Keratinocyte (primary cell): ENCODE results near the gene EPB41L2. TPM values are rescaled to one million over a fixed set of nuclear protein-coding genes. Genes with fewer than 3 reads are reported as not detected.

ENCODE experiments used
- DNase-seq: peaks from one replicate; pipeline ENCODE4 v3.0.0-alpha.2; 2011; ENCODE audit warnings: low read depth, missing footprints, low spot score
- FAIRE-seq: peaks from 2 replicates; lab custom pipeline; 2011; peaks lifted over from hg19 to GRCh38; lab: Jason Lieb, UNC
- H2AFZ ChIP-seq: 2 replicates; pipeline ENCODE4 v1.6.0; 2012; ENCODE audit warnings: low read length, control low read depth, inconsistent platforms; ENCODE audit not compliant: control insufficient read depth
- H3K27ac ChIP-seq: 2 replicates; pipeline ENCODE4 v1.5.1; 2011; ENCODE audit warnings: low read length; ENCODE audit not compliant: control insufficient read depth, insufficient read depth
- H3K27me3 ChIP-seq: 3 replicates; pipeline ENCODE4 v1.6.0; 2011; ENCODE audit warnings: low read length; ENCODE audit not compliant: control insufficient read depth, insufficient read depth; ENCODE audit errors: extremely low read depth
- H3K36me3 ChIP-seq, 2 experiments: 2 replicates in 1 of 2; 3 replicates in 1 of 2; pipeline ENCODE4 v1.5.1; 2011; ENCODE audit warnings: low read length in 2 of 2, mild to moderate bottlenecking in 1 of 2; ENCODE audit not compliant: control insufficient read depth in 2 of 2, insufficient read depth in 2 of 2; ENCODE audit errors: extremely low read depth in 1 of 2
- H3K4me1 ChIP-seq: 3 replicates; pipeline ENCODE4 v1.5.1; 2011; ENCODE audit warnings: low read length; ENCODE audit not compliant: control insufficient read depth, insufficient read depth; ENCODE audit errors: extremely low read depth
- H3K4me2 ChIP-seq: 3 replicates; pipeline ENCODE4 v1.6.0; 2011; ENCODE audit warnings: low read depth, low read length; ENCODE audit not compliant: control insufficient read depth, insufficient read depth; ENCODE audit errors: extremely low read depth
- H3K4me3 ChIP-seq, 3 experiments: fragments of 200-600 bp in 1 of 3; sonication (generic) in 1 of 3; 2 replicates in 2 of 3; 3 replicates in 1 of 3; pipeline ENCODE4 v1.5.1; 2011 to 2016; ENCODE audit warnings: low read length in 3 of 3, mild to moderate bottlenecking in 3 of 3, control low read depth in 2 of 3, inconsistent platforms in 1 of 3, low read depth in 1 of 3, mixed read lengths in 1 of 3, mixed run types in 1 of 3, moderate library complexity in 1 of 3; ENCODE audit not compliant: control insufficient read depth in 2 of 3, insufficient read depth in 2 of 3; ENCODE audit errors: extremely low read depth in 1 of 3
- H3K79me2 ChIP-seq: 2 replicates; pipeline ENCODE4 v1.6.0; 2012; ENCODE audit warnings: low read length; ENCODE audit not compliant: control insufficient read depth, insufficient read depth
- H3K9ac ChIP-seq: 3 replicates; pipeline ENCODE4 v1.6.0; 2011; ENCODE audit warnings: low read length; ENCODE audit not compliant: control insufficient read depth, insufficient read depth; ENCODE audit errors: extremely low read depth
- H3K9me1 ChIP-seq: 3 replicates; pipeline ENCODE4 v1.6.0; 2011; ENCODE audit warnings: low read length; ENCODE audit not compliant: control insufficient read depth, insufficient read depth; ENCODE audit errors: extremely low read depth
- H3K9me3 ChIP-seq: 2 replicates; pipeline ENCODE4 v1.5.1; 2012; ENCODE audit warnings: low read depth, low read length; ENCODE audit not compliant: control insufficient read depth
- H4K20me1 ChIP-seq: 3 replicates; pipeline ENCODE4 v1.6.0; 2011; ENCODE audit warnings: low read length; ENCODE audit not compliant: control insufficient read depth, insufficient read depth; ENCODE audit errors: extremely low read depth
- CTCF ChIP-seq, 3 experiments: IDR thresholded peaks in 1 of 3; conservative IDR thresholded peaks in 1 of 3; optimal IDR thresholded peaks in 1 of 3; 2 replicates in 2 of 3; 3 replicates in 1 of 3; pipeline versions ENCODE3 to v1.5.1; 2011; ENCODE audit warnings: low read length in 3 of 3, mild to moderate bottlenecking in 3 of 3, moderate library complexity in 2 of 3, control low read depth in 1 of 3, inconsistent platforms in 1 of 3; ENCODE audit not compliant: insufficient read depth in 2 of 3; ENCODE audit errors: extremely low read depth in 1 of 3
- EZH2 ChIP-seq: IDR thresholded peaks from one replicate; pipeline ENCODE4 v1.6.1; 2012; ENCODE audit warnings: inconsistent platforms, mild to moderate bottlenecking, low read length, moderate library complexity
- dilution Hi-C: fragments of 300-500 bp; cut with MboI; formaldehyde crosslinking; loops from one replicate; pipeline ENCODE4 v1.7.0; 2020; ENCODE audit warnings: low sequenced_read_pairs; ENCODE audit not compliant: extremely low pct_ligation_motif_present
- polyA plus RNA-seq, 5 experiments: library from polyadenylated mRNA; depleted of rRNA in 3 of 5; stranded (reverse) in 3 of 5; stranded (forward) in 1 of 5; unstranded in 1 of 5; fragments of >200 nt; gene quantifications; 1 replicate in 1 of 5; 2 replicates in 3 of 5; 3 replicates in 1 of 5; pipeline versions ENCODE4 v1.2.1 to v1.2.3, GENCODE V29; 2011 to 2012; ENCODE audit warnings: missing spikeins in 2 of 5, low read depth in 1 of 5, low replicate concordance in 1 of 5

Gene EPB41L2
- polyA plus RNA-seq, 1 donor (not counting 4 experiments of a cell fraction or from before 2014, with no cell fraction given) = 22.0 TPM

- H3K9me1 ChIP-seq = no peaks in the 10 kb centered on the region
- no peaks in the 10 kb centered on the region for H3K4me1 ChIP-seq
- dilution Hi-C loops = no loop called here
- H3K27me3 ChIP-seq = no peaks in the 10 kb centered on the region
- no peak overlapping the region for H3K27ac ChIP-seq
- H3K4me2 ChIP-seq = no peak overlapping the region
- H2AFZ ChIP-seq = no peak overlapping the region
- H4K20me1 ChIP-seq = no peaks in the 10 kb centered on the region
- no peaks in the 10 kb centered on the region for H3K79me2 ChIP-seq
- TF ChIP-seq CTCF (optimal IDR thresholded peaks at IDR 0.05 in 1 of 3, IDR thresholded peaks at IDR 0.05 in 1 of 3, conservative IDR thresholded peaks at IDR 0.05 in 1 of 3; ENCODE audit: extremely low read depth in 1 of 3, insufficient read depth in 2 of 3, low read length in 3 of 3) = no peak
- TF ChIP-seq EZH2 = no peak
- DNase-seq (no peak), FAIRE-seq (no peak)
- H3K9ac ChIP-seq = no peak overlapping the region
- no peak overlapping the region for H3K4me3 ChIP-seq
- no peaks in the 10 kb centered on the region for H3K9me3 ChIP-seq
- no peaks in the 10 kb centered on the region for H3K36me3 ChIP-seq
Observed at GRCh38 chr6:130838951-130839350, 224.1 kb downstream of the EPB41L2 start.

GRCh38 chr6:130838250-130838860 is 224.7 kb downstream of the EPB41L2 start:
- no peak for FAIRE-seq
- no peak for TF ChIP-seq CTCF (optimal IDR thresholded peaks at IDR 0.05 in 1 of 3, IDR thresholded peaks at IDR 0.05 in 1 of 3, conservative IDR thresholded peaks at IDR 0.05 in 1 of 3; ENCODE audit: extremely low read depth in 1 of 3, insufficient read depth in 2 of 3, low read length in 3 of 3)
- no peak for TF ChIP-seq EZH2
- H3K4me3 ChIP-seq = no peak overlapping the region
- H3K27ac ChIP-seq = no peak overlapping the region
- dilution Hi-C loops = no loop called here
- H3K79me2 ChIP-seq = no peaks in the 10 kb centered on the region
- no peaks in the 10 kb centered on the region for H4K20me1 ChIP-seq
- no peaks in the 10 kb centered on the region for H3K36me3 ChIP-seq
- H2AFZ ChIP-seq = no peak overlapping the region
- no peaks in the 10 kb centered on the region for H3K9me1 ChIP-seq
- no peaks in the 10 kb centered on the region for H3K9me3 ChIP-seq
- H3K4me1 ChIP-seq = no peaks in the 10 kb centered on the region
- no peak overlapping the region for H3K4me2 ChIP-seq
- no peaks in the 10 kb centered on the region for H3K27me3 ChIP-seq
- no peak overlapping the region for H3K9ac ChIP-seq
- no peak for DNase-seq
